HEK293 (cell line): Measurements from ENCODE around the gene HEATR3.

ENCODE experiments used
- ZNF324 ChIP-seq: fragments of 450-650 bp; formaldehyde crosslinking; IDR thresholded peaks from 2 replicates; pipeline ENCODE4 v1.5.1; 2016; ENCODE audit warnings: missing biosample characterization, missing genetic modification characterization
- ZNF335 ChIP-seq: fragments of 450-650 bp; formaldehyde crosslinking; conservative IDR thresholded peaks from 2 replicates; pipeline ENCODE4 v1.5.1; 2016; ENCODE audit warnings: missing biosample characterization, missing genetic modification characterization
- ZNF558 ChIP-seq: fragments of 450-650 bp; formaldehyde crosslinking; IDR thresholded peaks from 2 replicates; pipeline ENCODE4 v1.5.1; 2016; ENCODE audit warnings: missing biosample characterization, missing genetic modification characterization
- ZNF660 ChIP-seq: fragments of 450-650 bp; IDR thresholded peaks from 2 replicates; pipeline ENCODE4 v1.5.1; 2018; ENCODE audit warnings: missing biosample characterization, mild to moderate bottlenecking, missing genetic modification characterization
- ZXDB ChIP-seq: fragments of 450-650 bp; formaldehyde crosslinking; IDR thresholded peaks from 2 replicates; pipeline ENCODE4 v1.5.1; 2016; ENCODE audit warnings: missing biosample characterization, missing genetic modification characterization
- TF ChIP-seq, protein P1 (sequence below): fragments of 450-650 bp; formaldehyde crosslinking; IDR thresholded peaks from 2 replicates; pipeline ENCODE4 v1.5.1; 2016; ENCODE audit warnings: missing biosample characterization, missing genetic modification characterization
- TF ChIP-seq, protein P2 (sequence below): fragments of 450-650 bp; formaldehyde crosslinking; IDR thresholded peaks from 2 replicates; pipeline ENCODE4 v1.5.1; 2016; ENCODE audit warnings: missing biosample characterization, missing genetic modification characterization
- TF ChIP-seq, protein P3 (sequence below): fragments of 450-650 bp; formaldehyde crosslinking; IDR thresholded peaks from 2 replicates; pipeline ENCODE4 v1.5.1; 2016; ENCODE audit warnings: missing biosample characterization, missing genetic modification characterization
- TF ChIP-seq, protein P4 (sequence below): fragments of 450-650 bp; IDR thresholded peaks from 2 replicates; pipeline ENCODE4 v1.5.1; 2018; ENCODE audit warnings: missing biosample characterization, mild to moderate bottlenecking, missing genetic modification characterization
- TF ChIP-seq, protein P5 (sequence below): fragments of 450-650 bp; formaldehyde crosslinking; IDR thresholded peaks from 2 replicates; pipeline ENCODE4 v1.5.1; 2016; ENCODE audit warnings: missing biosample characterization, missing genetic modification characterization
- TF ChIP-seq, protein P6 (sequence below): fragments of 450-650 bp; formaldehyde crosslinking; IDR thresholded peaks from 2 replicates; pipeline ENCODE4 v1.5.1; 2016; ENCODE audit warnings: missing biosample characterization, missing genetic modification characterization, low read depth
- TF ChIP-seq, protein P7 (sequence below): fragments of 450-650 bp; formaldehyde crosslinking; conservative IDR thresholded peaks from 2 replicates; pipeline ENCODE4 v1.5.1; 2016; ENCODE audit warnings: low read depth, missing biosample characterization, missing genetic modification characterization

DNA sequence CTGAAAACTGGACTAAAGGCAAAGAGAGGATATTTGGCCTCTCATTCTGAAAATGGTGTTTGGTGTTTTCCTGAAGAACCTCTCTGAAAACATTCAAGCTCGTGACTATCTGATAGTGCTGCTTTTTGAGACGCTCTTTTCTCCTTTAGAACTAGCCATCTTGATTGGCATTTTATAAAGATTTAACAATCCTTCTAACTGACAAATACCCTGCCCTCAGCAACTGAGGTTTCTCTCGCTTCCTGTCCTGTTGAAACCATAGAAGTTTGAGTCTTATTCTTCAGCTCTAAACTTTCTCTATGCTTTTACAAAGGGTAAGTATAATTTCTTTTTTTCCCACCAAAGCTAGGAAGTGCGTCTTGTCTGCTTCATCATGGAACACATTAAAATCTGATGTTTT is 27.5 kb upstream of the HEATR3 start:
- TF ChIP-seq ZNF324 (tag by site-specific recombination): no peak
- TF ChIP-seq, protein P1, sequence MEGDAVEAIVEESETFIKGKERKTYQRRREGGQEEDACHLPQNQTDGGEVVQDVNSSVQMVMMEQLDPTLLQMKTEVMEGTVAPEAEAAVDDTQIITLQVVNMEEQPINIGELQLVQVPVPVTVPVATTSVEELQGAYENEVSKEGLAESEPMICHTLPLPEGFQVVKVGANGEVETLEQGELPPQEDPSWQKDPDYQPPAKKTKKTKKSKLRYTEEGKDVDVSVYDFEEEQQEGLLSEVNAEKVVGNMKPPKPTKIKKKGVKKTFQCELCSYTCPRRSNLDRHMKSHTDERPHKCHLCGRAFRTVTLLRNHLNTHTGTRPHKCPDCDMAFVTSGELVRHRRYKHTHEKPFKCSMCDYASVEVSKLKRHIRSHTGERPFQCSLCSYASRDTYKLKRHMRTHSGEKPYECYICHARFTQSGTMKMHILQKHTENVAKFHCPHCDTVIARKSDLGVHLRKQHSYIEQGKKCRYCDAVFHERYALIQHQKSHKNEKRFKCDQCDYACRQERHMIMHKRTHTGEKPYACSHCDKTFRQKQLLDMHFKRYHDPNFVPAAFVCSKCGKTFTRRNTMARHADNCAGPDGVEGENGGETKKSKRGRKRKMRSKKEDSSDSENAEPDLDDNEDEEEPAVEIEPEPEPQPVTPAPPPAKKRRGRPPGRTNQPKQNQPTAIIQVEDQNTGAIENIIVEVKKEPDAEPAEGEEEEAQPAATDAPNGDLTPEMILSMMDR (tag by site-specific recombination): no peak
- TF ChIP-seq, protein P2, sequence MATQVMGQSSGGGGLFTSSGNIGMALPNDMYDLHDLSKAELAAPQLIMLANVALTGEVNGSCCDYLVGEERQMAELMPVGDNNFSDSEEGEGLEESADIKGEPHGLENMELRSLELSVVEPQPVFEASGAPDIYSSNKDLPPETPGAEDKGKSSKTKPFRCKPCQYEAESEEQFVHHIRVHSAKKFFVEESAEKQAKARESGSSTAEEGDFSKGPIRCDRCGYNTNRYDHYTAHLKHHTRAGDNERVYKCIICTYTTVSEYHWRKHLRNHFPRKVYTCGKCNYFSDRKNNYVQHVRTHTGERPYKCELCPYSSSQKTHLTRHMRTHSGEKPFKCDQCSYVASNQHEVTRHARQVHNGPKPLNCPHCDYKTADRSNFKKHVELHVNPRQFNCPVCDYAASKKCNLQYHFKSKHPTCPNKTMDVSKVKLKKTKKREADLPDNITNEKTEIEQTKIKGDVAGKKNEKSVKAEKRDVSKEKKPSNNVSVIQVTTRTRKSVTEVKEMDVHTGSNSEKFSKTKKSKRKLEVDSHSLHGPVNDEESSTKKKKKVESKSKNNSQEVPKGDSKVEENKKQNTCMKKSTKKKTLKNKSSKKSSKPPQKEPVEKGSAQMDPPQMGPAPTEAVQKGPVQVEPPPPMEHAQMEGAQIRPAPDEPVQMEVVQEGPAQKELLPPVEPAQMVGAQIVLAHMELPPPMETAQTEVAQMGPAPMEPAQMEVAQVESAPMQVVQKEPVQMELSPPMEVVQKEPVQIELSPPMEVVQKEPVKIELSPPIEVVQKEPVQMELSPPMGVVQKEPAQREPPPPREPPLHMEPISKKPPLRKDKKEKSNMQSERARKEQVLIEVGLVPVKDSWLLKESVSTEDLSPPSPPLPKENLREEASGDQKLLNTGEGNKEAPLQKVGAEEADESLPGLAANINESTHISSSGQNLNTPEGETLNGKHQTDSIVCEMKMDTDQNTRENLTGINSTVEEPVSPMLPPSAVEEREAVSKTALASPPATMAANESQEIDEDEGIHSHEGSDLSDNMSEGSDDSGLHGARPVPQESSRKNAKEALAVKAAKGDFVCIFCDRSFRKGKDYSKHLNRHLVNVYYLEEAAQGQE (tag by site-specific recombination): no peak
- no peak for TF ChIP-seq ZXDB (tag by site-specific recombination)
- TF ChIP-seq, protein P3, sequence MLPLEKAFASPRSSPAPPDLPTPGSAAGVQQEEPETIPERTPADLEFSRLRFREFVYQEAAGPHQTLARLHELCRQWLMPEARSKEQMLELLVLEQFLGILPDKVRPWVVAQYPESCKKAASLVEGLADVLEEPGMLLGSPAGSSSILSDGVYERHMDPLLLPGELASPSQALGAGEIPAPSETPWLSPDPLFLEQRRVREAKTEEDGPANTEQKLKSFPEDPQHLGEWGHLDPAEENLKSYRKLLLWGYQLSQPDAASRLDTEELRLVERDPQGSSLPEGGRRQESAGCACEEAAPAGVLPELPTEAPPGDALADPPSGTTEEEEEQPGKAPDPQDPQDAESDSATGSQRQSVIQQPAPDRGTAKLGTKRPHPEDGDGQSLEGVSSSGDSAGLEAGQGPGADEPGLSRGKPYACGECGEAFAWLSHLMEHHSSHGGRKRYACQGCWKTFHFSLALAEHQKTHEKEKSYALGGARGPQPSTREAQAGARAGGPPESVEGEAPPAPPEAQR: no peak
- TF ChIP-seq ZNF660 (tag by site-specific recombination): no peak
- TF ChIP-seq, protein P4, sequence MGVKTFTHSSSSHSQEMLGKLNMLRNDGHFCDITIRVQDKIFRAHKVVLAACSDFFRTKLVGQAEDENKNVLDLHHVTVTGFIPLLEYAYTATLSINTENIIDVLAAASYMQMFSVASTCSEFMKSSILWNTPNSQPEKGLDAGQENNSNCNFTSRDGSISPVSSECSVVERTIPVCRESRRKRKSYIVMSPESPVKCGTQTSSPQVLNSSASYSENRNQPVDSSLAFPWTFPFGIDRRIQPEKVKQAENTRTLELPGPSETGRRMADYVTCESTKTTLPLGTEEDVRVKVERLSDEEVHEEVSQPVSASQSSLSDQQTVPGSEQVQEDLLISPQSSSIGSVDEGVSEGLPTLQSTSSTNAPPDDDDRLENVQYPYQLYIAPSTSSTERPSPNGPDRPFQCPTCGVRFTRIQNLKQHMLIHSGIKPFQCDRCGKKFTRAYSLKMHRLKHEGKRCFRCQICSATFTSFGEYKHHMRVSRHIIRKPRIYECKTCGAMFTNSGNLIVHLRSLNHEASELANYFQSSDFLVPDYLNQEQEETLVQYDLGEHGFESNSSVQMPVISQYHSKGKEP: no peak
- TF ChIP-seq, protein P5, sequence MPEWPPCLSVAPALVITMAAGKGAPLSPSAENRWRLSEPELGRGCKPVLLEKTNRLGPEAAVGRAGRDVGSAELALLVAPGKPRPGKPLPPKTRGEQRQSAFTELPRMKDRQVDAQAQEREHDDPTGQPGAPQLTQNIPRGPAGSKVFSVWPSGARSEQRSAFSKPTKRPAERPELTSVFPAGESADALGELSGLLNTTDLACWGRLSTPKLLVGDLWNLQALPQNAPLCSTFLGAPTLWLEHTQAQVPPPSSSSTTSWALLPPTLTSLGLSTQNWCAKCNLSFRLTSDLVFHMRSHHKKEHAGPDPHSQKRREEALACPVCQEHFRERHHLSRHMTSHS: no peak
- TF ChIP-seq, protein P6, sequence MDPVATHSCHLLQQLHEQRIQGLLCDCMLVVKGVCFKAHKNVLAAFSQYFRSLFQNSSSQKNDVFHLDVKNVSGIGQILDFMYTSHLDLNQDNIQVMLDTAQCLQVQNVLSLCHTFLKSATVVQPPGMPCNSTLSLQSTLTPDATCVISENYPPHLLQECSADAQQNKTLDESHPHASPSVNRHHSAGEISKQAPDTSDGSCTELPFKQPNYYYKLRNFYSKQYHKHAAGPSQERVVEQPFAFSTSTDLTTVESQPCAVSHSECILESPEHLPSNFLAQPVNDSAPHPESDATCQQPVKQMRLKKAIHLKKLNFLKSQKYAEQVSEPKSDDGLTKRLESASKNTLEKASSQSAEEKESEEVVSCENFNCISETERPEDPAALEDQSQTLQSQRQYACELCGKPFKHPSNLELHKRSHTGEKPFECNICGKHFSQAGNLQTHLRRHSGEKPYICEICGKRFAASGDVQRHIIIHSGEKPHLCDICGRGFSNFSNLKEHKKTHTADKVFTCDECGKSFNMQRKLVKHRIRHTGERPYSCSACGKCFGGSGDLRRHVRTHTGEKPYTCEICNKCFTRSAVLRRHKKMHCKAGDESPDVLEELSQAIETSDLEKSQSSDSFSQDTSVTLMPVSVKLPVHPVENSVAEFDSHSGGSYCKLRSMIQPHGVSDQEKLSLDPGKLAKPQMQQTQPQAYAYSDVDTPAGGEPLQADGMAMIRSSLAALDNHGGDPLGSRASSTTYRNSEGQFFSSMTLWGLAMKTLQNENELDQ: no peak
- no peak for TF ChIP-seq ZNF335 (tag by site-specific recombination)
- TF ChIP-seq, protein P7, sequence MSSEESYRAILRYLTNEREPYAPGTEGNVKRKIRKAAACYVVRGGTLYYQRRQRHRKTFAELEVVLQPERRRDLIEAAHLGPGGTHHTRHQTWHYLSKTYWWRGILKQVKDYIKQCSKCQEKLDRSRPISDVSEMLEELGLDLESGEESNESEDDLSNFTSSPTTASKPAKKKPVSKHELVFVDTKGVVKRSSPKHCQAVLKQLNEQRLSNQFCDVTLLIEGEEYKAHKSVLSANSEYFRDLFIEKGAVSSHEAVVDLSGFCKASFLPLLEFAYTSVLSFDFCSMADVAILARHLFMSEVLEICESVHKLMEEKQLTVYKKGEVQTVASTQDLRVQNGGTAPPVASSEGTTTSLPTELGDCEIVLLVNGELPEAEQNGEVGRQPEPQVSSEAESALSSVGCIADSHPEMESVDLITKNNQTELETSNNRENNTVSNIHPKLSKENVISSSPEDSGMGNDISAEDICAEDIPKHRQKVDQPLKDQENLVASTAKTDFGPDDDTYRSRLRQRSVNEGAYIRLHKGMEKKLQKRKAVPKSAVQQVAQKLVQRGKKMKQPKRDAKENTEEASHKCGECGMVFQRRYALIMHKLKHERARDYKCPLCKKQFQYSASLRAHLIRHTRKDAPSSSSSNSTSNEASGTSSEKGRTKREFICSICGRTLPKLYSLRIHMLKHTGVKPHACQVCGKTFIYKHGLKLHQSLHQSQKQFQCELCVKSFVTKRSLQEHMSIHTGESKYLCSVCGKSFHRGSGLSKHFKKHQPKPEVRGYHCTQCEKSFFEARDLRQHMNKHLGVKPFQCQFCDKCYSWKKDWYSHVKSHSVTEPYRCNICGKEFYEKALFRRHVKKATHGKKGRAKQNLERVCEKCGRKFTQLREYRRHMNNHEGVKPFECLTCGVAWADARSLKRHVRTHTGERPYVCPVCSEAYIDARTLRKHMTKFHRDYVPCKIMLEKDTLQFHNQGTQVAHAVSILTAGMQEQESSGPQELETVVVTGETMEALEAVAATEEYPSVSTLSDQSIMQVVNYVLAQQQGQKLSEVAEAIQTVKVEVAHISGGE (tag by site-specific recombination): no peak
- no peak for TF ChIP-seq ZNF558 (tag by site-specific recombination)
